Measurements from ENCODE around the gene CABLES2. TPM values are rescaled to one million over a fixed set of nuclear protein-coding genes. Genes with fewer than 3 reads are reported as not detected.

CABLES2 gene
- total RNA-seq, 1 donor from 2014 or later: 0.43 TPM

DNA sequence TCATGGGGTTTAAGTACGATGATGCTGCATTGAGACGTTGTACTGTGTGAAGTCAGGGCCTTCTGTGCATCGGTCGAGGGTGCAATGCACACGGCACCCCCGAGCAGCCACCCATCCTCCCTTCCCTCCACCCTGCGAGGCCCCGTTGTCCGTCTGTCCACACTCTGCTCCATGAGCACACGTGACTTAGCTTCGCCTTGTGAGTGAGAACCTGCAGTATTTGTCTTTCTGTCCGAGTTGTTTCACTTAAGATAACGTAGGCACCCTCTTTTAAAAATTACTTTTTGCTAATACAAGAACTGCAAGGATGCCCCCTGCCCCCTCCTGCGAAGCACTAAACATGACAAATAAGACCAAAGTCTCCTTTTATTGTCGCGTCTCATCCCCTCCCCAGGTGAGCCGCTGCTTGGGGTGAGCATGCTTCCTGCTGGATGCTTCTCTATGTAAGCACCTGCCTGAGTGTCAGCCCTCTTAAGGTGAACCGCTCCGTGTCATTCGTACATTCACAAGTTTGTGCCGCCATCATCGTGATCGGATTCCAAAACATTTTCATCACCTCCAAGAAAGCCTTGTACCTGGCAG is 23.9 kb upstream of the CABLES2 start:
- Histone ChIP-seq H3K9me3 (no peaks in the 10 kb centered on the region), H3K27me3 (no peaks in the 10 kb centered on the region), H3K27ac (no peak overlapping the region), H3K4me3 (no peak overlapping the region), H3K4me1 (peaks cover 0 to 11% of the 10 kb centered on the region in 2 donors), H3K36me3 (no peaks in the 10 kb centered on the region)
- intact Hi-C loops (cut with DNase I): no loop called here
- no peak for DNase-seq (ENCODE audit: low spot score in 2 of 2)
- TF ChIP-seq CTCF (IDR thresholded peaks at IDR 0.05): no peak

- no peaks in the 10 kb centered on the region for H3K27me3 ChIP-seq
- peaks cover 0 to 11% of the 10 kb centered on the region in 2 donors for H3K4me1 ChIP-seq
- DNase-seq (ENCODE audit: low spot score in 2 of 2): no peak
- TF ChIP-seq CTCF (IDR thresholded peaks at IDR 0.05): no peak
- no peak overlapping the region for H3K4me3 ChIP-seq
- intact Hi-C loops (cut with DNase I): no loop called here
- H3K9me3 ChIP-seq: no peaks in the 10 kb centered on the region
- no peaks in the 10 kb centered on the region for H3K36me3 ChIP-seq
- H3K27ac ChIP-seq: no peak overlapping the region
These were observed 23.3 kb upstream of the CABLES2 start for GRCh38 chr20:62430311-62430853.

- H3K27me3 ChIP-seq: no peaks in the 10 kb centered on the region
- intact Hi-C loops (cut with DNase I): no loop called here
- no peaks in the 10 kb centered on the region for H3K9me3 ChIP-seq
These were observed 22.6 kb upstream of the CABLES2 start for GRCh38 chr20:62429455-62430310.

DNA sequence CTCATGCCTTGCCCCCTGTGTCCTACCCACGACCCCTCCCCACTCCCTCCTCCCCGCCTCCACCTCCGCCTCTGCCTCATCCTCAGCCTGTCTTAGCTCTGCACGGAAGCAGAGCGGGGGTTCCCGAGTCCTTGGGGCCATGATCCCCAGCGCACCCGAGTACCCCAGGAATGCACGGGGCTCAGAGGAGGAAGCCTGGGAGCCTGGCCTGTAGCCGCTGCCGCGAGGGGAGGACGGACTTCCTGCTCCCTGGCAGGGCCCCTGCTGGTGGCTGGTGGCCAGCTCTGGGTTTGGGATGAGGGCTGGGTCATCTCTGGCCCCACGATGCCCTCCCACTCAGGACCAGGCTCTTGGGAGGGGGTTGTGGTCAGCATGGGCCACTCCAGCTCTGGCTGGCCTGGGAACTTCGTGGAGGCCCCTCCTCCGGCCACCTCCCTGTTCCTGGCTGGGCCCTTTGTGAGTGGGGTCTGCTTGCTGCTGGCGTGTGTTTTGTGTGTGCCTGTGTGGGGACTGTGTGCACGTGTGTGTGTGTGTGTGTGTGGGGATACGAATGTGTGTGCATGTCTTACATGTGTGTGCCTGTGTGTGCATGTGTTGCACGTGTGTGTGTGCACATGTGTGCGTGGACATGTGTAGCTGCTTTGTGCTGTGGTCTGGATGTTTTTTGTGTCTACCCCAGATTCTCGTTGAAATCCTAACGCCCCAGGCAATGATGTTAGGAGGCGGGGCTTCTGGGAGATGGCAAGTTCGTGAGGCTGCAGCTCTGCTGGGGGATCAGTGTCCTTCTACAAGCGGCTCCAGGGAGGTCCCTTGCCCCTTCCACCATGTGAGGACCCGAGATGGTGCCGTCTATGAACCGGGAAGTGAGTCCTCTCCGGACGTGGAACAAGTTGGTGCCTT is 21.6 kb upstream of the CABLES2 start:
- Histone ChIP-seq H3K36me3 (no peaks in the 10 kb centered on the region), H3K4me1 (peaks cover 0 to under 1% of the 10 kb centered on the region in 2 donors), H3K27me3 (no peaks in the 10 kb centered on the region), H3K27ac (no peak overlapping the region), H3K9me3 (no peaks in the 10 kb centered on the region), H3K4me3 (no peak overlapping the region)
- no peak for DNase-seq (ENCODE audit: low spot score in 2 of 2)
- intact Hi-C loops (cut with DNase I): no loop called here
- no peak for TF ChIP-seq CTCF (IDR thresholded peaks at IDR 0.05)

More at GRCh38 chr20:62429455-62430310, 22.6 kb upstream of the CABLES2 start:
- Histone ChIP-seq H3K36me3 (no peaks in the 10 kb centered on the region), H3K27ac (no peak overlapping the region), H3K4me3 (no peak overlapping the region), H3K4me1 (peaks cover 0 to 11% of the 10 kb centered on the region in 2 donors)
- no peak for DNase-seq (ENCODE audit: low spot score in 2 of 2)
- no peak for TF ChIP-seq CTCF (IDR thresholded peaks at IDR 0.05)

DNA sequence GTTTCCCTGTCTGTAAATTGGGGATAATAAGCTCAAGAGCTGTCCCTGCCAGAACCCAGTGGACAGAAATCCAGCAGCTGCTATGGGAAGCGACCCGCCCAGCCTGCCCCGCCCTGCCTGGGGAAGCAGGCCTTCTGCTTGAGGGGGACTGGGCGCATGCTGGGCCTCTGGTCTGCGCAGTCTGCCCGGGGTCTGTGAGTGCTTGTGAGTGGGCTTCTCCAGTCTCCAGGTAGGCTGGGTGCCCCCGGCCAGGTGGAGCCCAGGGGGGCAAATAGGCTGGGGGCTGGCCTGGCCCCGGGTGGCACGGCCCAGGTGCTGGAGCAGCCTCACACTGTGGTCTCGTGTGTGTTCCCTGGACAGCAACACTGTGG is 20.9 kb upstream of the CABLES2 start:
- Histone ChIP-seq H3K9me3 (no peaks in the 10 kb centered on the region), H3K27ac (no peak overlapping the region), H3K4me3 (no peak overlapping the region), H3K27me3 (no peaks in the 10 kb centered on the region), H3K4me1 (no peaks in the 10 kb centered on the region), H3K36me3 (no peaks in the 10 kb centered on the region)
- DNase-seq (ENCODE audit: low spot score in 2 of 2): no peak
- no peak for TF ChIP-seq CTCF (IDR thresholded peaks at IDR 0.05)
- intact Hi-C loops (cut with DNase I): no loop called here

Measured in ascending aorta (tissue), 2 donors.